Sigmoid colon (tissue), 4 donors: ENCODE data around the gene C11orf42.

Source experiments
- EP300 ChIP-seq, 4 donors: sonication (generic); formaldehyde crosslinking; IDR thresholded peaks; one replicate each; pipeline ENCODE4 v1.6.1; 2017; ENCODE audit warnings: antibody characterized with exemption in 4 of 4
- POLR2A ChIP-seq, 2 donors: fragments of 450-650 bp; IDR thresholded peaks; one replicate each; pipeline ENCODE4 v1.6.1; 2016; ENCODE audit warnings: antibody characterized with exemption in 2 of 2, mild to moderate bottlenecking in 2 of 2, moderate library complexity in 2 of 2
- POLR2AphosphoS5 ChIP-seq, 4 donors: sonication (generic); formaldehyde crosslinking; IDR thresholded peaks; one replicate each; pipeline ENCODE4 v1.6.1; 2017; ENCODE audit warnings: antibody characterized with exemption in 4 of 4
- TF ChIP-seq, protein P1 (sequence below), 4 experiments: fragments of 450-650 bp in 3 of 4; fragments of 200-600 bp in 1 of 4; IDR thresholded peaks; one replicate each; pipeline ENCODE4 v1.5.1; 2016 to 2019; ENCODE audit warnings: antibody characterized with exemption in 4 of 4, mild to moderate bottlenecking in 3 of 4, moderate library complexity in 2 of 4

DNA sequence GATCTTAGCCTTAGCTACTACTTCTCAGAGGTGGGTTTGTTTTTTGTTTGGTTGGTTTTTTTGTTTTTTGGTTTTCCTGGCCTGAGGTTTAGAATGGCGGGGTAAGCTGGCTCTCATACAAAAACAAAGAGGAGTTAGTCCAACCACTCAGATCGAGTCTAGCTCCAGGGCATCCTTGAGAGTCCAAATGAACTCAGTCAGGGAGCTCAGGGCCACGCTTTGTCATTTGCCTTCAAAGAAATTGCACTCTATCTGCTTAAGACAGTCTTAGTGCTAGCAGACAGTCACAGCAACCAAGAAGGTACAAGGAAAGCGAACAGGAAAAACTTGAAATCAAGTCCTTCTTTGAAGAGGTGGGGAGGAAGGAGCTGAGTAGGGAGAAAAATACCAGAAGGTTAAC is 11.1 kb downstream of the C11orf42 start:
- TF ChIP-seq EP300 (IDR thresholded peaks at IDR 0.05) (no peak), POLR2AphosphoS5 (IDR thresholded peaks at IDR 0.05) (no peak), POLR2A (IDR thresholded peaks at IDR 0.05) (no peak)
- TF ChIP-seq, protein P1, sequence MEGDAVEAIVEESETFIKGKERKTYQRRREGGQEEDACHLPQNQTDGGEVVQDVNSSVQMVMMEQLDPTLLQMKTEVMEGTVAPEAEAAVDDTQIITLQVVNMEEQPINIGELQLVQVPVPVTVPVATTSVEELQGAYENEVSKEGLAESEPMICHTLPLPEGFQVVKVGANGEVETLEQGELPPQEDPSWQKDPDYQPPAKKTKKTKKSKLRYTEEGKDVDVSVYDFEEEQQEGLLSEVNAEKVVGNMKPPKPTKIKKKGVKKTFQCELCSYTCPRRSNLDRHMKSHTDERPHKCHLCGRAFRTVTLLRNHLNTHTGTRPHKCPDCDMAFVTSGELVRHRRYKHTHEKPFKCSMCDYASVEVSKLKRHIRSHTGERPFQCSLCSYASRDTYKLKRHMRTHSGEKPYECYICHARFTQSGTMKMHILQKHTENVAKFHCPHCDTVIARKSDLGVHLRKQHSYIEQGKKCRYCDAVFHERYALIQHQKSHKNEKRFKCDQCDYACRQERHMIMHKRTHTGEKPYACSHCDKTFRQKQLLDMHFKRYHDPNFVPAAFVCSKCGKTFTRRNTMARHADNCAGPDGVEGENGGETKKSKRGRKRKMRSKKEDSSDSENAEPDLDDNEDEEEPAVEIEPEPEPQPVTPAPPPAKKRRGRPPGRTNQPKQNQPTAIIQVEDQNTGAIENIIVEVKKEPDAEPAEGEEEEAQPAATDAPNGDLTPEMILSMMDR (IDR thresholded peaks at IDR 0.05), result no peak
